ENCODE measurements around the gene IFRD2.

GRCh38 chr3:50278880-50279224 lies 13.4 kb downstream of the IFRD2 start, which contains the start of gene LSMEM2:
- TF ChIP-seq EZH2 (IDR thresholded peaks at IDR 0.05), result no peak
- no peak for TF ChIP-seq POLR2AphosphoS5 (IDR thresholded peaks at IDR 0.05; ENCODE audit: borderline replicate concordance, low read depth, low read length)
- no peak for TF ChIP-seq FOXP2 (optimal IDR thresholded peaks at IDR 0.05; ENCODE audit: control extremely low read depth, extremely low read length, insufficient read depth)
